ENCODE measurements around the gene CLSTN1.

CLSTN1 gene

DNA sequence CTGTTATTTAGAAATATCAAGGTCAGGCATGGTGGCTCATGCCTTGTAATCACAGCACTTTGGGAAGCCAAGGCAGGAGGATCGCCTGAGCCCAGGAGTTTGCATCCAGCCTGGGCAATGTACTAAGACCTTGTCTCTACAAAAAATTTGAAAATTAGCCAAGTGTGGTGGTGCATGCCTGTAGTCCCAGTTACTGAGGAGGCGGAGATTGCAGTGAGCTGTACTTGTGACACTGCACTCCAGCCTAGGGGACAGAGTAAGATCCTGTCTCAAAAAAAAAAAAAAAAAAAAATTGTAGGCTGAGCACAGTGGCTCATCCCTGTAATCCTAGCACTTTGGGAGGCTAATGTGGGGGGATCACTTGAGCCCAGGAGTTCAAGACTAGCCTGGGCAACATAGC lies 127.0 kb downstream of the CLSTN1 start:
- TF ChIP-seq, protein P1, sequence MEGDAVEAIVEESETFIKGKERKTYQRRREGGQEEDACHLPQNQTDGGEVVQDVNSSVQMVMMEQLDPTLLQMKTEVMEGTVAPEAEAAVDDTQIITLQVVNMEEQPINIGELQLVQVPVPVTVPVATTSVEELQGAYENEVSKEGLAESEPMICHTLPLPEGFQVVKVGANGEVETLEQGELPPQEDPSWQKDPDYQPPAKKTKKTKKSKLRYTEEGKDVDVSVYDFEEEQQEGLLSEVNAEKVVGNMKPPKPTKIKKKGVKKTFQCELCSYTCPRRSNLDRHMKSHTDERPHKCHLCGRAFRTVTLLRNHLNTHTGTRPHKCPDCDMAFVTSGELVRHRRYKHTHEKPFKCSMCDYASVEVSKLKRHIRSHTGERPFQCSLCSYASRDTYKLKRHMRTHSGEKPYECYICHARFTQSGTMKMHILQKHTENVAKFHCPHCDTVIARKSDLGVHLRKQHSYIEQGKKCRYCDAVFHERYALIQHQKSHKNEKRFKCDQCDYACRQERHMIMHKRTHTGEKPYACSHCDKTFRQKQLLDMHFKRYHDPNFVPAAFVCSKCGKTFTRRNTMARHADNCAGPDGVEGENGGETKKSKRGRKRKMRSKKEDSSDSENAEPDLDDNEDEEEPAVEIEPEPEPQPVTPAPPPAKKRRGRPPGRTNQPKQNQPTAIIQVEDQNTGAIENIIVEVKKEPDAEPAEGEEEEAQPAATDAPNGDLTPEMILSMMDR (IDR thresholded peaks at IDR 0.05; ENCODE audit: low read depth, low read length), result no peak
- DNase-seq (ENCODE audit: low read depth, low spot score), result no peak
- H3K4me3 ChIP-seq (ENCODE audit: low read depth, low read length), result no peak overlapping the region
- in situ Hi-C loops (cut with HindIII; ENCODE audit: low sequenced_read_pairs), result no loop called here

DNA sequence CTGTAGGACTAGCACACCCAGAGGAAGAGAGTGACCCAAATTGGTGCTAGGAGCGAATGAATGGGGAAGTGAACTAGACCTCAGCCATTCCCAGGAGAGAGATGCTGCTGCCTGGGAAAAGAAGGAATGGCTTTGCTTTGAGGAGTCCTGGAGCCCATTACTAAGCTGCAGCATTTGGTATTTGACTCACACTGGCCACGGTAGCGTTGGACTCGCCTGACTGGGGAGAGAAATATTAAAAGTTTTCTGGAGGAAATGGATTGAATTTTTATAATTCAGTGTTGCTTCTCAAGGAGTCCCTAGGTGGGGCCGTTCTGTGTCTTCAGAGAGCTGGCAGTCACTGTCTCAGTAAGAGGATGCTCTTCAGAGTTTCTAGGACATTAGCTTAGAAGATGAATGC lies 132.1 kb downstream of the CLSTN1 start:
- no peak overlapping the region for H3K4me3 ChIP-seq (ENCODE audit: low read depth, low read length)
- in situ Hi-C loops (cut with HindIII; ENCODE audit: low sequenced_read_pairs), result no loop called here
- DNase-seq (ENCODE audit: low read depth, low spot score), result no peak
- TF ChIP-seq, protein P1 (IDR thresholded peaks at IDR 0.05; ENCODE audit: low read depth, low read length), result peak; percentile 20

DNA sequence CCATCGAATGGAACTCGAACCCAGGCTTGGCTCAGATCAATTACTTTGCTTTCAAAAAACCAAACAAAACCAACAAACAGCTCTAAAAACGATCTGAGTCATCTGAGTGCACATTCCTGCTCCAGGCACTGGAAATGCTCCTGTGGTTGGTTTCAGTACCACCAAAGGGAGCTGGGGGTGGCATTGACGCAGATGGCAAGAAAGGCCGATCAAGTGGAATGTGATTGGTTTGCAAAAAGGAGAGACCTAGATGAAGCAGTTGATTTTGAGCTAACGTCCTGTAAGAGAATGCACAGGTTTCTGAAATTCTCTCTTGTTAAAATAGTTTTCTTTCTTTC lies 132.7 kb downstream of the CLSTN1 start:
- DNase-seq (ENCODE audit: low read depth, low spot score), result peak; percentile 75
- in situ Hi-C loops (cut with HindIII; ENCODE audit: low sequenced_read_pairs), result no loop called here
- TF ChIP-seq, protein P1 (IDR thresholded peaks at IDR 0.05; ENCODE audit: low read depth, low read length), result no peak
- no peak overlapping the region for H3K4me3 ChIP-seq (ENCODE audit: low read depth, low read length)

DNA sequence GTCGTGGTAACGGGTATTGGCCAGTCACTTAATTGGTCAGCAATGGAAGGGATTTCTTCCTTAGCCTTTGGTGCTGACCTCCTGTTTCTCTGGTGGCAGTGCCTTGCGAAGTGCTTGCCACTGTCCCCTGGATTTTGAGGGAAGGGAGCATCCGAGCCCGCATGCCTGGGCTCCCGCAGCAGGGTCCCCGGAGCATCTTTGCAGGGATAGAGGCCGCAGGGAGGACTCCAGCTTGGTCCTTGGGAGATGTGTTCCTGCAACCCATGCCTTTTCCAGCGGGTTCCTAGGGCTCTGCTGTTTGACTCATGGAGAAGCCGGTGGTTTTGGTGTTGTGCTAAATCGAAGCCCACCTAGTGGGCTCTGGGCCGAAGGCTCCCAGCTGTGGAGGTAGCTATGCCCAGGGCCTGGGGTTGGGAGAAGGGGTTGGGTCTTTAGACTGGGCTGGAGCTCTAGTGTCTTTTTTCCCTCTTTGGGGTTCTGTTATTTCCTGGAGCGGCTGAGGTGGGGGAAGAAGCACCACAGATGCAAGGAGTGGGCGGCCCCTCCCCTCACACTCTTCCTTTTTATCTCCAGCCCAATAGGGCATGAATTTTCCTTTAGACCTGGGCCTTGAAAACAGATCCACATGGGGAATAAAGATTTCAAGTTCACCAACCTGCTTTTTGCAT lies 133.2 kb downstream of the CLSTN1 start:
- TF ChIP-seq, protein P1 (IDR thresholded peaks at IDR 0.05; ENCODE audit: low read depth, low read length), result no peak
- in situ Hi-C loops (cut with HindIII; ENCODE audit: low sequenced_read_pairs), result no loop called here
- DNase-seq (ENCODE audit: low read depth, low spot score), result no peak
- peak overlapping the region; percentile 63 for H3K4me3 ChIP-seq (ENCODE audit: low read depth, low read length)

DNA sequence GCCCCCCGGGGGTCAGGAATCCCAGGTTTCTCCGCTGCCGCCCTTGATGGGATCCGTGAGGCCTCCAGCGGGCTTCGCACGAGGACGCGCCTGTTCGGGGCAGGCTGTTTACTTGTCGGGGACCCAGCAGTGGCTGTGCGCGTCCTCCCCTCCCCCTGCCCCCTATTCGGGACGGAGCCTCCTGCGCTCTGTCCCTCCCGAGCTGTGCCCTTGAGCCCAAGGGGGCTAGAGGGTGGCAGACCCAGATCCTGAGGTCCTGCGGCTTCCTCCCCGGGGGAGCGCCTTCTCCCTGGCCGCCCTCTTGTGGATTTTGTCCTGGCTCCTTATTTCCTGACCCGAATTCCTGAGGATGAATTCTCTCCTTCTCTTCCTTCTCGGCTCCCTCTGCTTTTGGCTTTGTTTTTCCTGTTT lies 133.8 kb downstream of the CLSTN1 start:
- in situ Hi-C loops (cut with HindIII; ENCODE audit: low sequenced_read_pairs), result no loop called here
- peak overlapping the region; percentile 63 for H3K4me3 ChIP-seq (ENCODE audit: low read depth, low read length)
- TF ChIP-seq, protein P1 (IDR thresholded peaks at IDR 0.05; ENCODE audit: low read depth, low read length), result no peak
- DNase-seq (ENCODE audit: low read depth, low spot score), result peak; percentile 24

DNA sequence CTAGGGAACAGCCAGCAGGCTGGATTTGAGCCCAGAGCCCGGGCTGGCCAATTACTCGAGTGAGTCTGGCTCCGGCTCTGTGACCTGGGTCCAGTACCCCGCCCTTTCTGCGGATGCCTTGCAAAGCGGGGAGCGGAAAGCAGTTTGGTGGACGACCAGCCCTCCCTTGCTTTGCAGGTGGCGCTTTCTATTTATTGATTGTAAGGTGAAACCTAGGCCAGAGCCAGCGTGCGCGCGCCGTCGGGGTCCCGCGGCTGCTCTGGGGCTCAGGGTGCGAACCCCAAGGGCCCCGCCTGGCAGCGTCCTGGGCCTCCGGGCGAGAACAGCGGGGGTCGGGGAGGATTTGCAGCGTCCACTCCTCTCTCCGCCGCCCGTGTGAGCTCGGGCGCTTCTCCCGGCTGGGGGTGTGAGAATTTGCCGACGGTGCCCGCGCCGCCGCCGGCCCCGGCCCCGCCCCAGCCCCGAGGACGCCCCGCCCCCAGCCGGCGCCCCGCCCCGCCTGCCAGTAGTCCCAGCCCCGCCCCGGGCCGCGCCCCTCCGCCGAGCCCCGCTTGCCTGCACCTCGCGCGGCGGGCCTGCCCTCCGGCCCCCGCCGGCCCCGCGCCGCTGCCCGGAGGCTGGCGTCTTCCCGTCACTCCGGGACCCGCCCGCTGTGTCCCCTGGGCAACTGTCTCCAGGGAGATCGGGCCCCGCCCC lies 134.6 kb downstream of the CLSTN1 start:
- H3K4me3 ChIP-seq (ENCODE audit: low read depth, low read length), result peak overlapping the region; percentile 63
- peak; percentile 64 for DNase-seq (ENCODE audit: low read depth, low spot score)
- in situ Hi-C loops (cut with HindIII; ENCODE audit: low sequenced_read_pairs), result no loop called here
- TF ChIP-seq, protein P1 (IDR thresholded peaks at IDR 0.05; ENCODE audit: low read depth, low read length), result no peak
